ENCODE data around the gene CAMK2D.

Gene CAMK2D

DNA sequence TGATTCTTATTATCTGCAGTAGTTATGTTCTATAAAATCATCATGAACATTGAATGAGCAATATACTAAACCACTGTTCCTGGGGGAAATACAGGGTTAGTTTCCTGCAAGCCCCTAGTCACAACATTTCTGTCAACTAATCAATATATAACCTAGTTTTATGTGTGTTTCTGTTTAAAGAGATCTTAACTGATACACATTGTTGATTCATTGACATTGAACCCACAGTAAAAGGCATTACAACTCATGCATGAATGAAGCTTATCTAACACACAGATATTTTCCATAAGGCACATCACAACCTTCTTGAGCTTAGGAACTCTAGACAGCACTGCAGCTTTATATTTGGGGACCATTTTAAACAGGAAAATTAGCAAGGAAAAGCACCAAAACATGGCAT is 134.2 kb downstream of the CAMK2D start:
- no peak overlapping the region for H3K4me3 ChIP-seq (ENCODE audit: low read depth, low read length)
- TF ChIP-seq, protein P1, sequence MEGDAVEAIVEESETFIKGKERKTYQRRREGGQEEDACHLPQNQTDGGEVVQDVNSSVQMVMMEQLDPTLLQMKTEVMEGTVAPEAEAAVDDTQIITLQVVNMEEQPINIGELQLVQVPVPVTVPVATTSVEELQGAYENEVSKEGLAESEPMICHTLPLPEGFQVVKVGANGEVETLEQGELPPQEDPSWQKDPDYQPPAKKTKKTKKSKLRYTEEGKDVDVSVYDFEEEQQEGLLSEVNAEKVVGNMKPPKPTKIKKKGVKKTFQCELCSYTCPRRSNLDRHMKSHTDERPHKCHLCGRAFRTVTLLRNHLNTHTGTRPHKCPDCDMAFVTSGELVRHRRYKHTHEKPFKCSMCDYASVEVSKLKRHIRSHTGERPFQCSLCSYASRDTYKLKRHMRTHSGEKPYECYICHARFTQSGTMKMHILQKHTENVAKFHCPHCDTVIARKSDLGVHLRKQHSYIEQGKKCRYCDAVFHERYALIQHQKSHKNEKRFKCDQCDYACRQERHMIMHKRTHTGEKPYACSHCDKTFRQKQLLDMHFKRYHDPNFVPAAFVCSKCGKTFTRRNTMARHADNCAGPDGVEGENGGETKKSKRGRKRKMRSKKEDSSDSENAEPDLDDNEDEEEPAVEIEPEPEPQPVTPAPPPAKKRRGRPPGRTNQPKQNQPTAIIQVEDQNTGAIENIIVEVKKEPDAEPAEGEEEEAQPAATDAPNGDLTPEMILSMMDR (conservative IDR thresholded peaks at IDR 0.05; ENCODE audit: low read depth, low read length) = no peak
- DNase-seq (ENCODE audit: low read depth) = no peak

DNA sequence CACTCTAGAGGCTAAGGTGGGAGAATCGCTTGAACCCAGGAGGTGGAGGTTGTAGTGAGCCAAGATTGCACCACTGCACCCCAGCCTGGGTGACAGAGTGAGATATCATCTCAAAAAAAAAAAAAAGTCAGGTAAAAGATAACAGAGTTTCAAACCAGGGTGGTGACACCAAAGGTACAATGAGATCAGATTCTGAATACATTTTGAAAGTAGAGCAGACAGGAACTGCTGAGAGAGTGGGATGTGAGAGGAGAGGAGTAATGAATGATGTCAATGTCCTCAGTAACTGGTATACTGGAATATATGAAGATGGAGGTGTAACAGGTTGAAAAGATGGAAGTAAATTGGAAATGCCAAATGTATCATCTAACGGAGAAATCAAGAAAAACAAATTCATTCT is 135.6 kb downstream of the CAMK2D start:
- TF ChIP-seq, protein P1 (conservative IDR thresholded peaks at IDR 0.05; ENCODE audit: low read depth, low read length) = no peak
- no peak overlapping the region for H3K4me3 ChIP-seq (ENCODE audit: low read depth, low read length)
- DNase-seq (ENCODE audit: low read depth) = no peak

DNA sequence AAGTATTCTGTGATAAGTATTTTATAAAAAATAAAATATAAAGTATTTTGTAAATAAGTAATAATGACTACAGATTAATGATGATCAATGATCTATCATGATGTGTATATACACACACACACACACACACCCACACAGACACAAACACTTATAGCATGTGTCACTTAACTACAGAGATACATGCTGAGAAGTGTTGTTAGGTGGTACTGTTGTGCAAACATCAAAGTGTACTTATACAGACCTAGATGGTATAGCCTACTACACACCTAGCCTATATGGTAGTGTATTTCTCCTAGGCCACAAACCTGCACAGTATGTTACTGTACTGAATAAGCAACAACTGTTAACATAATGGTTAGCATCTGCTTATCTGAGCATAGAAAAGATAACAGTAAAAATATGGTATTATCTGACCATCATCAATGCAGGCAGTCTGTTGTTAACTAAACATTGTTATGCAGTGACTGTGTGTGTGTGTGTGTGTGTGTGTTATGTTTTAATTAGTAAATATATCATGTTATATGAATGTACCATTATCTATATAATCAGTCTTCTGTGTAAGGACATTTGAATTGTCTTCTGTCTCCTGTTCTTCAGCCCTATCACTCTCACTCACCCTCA is 138.2 kb downstream of the CAMK2D start:
- no peak for DNase-seq (ENCODE audit: low read depth)
- H3K4me3 ChIP-seq (ENCODE audit: low read depth, low read length) = no peak overlapping the region
- TF ChIP-seq, protein P1 (conservative IDR thresholded peaks at IDR 0.05; ENCODE audit: low read depth, low read length) = no peak

DNA sequence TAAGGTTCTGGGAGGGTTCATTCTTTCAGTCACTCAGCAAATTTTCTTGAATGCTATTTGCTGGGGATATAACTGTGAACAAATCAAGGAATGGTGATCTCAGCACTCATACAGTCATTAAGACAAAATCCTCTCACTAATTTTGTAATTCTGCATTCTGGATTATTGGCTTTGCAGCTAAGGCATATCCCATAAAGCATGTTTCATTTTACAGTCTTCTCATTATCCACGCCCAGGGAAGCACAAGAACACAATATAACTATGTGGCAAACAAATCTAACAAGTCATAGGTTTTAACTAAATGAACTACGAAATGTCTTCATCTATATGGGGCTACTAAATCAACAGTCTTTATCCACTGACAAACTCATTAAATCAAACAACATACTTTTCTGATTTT is 139.9 kb downstream of the CAMK2D start:
- DNase-seq (ENCODE audit: low read depth) = no peak
- no peak overlapping the region for H3K4me3 ChIP-seq (ENCODE audit: low read depth, low read length)

DNA sequence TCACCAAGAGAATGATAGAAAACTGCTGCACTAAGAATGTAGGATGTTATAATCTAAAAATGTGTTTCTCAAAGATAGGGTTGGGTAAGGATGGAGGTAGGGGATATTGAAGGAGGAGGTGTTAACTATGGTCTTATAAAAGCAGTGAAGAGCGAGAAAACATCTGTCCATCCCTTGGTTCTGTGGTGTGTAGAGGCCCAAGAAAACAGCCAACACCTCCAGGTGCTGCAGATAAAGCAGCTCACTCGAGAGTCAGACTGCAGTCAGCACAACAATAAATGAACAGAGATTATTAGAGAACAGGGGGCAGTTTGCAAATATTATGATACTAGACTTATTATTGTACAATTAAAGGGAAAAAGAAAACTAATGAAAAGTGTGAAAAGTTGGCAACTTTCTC is 141.5 kb downstream of the CAMK2D start:
- TF ChIP-seq, protein P1 (conservative IDR thresholded peaks at IDR 0.05; ENCODE audit: low read depth, low read length) = no peak
- DNase-seq (ENCODE audit: low read depth) = no peak
- H3K4me3 ChIP-seq (ENCODE audit: low read depth, low read length) = no peak overlapping the region

More for the DNA sequence above, 139.9 kb downstream of the CAMK2D start:
- TF ChIP-seq, protein P1 (conservative IDR thresholded peaks at IDR 0.05; ENCODE audit: low read depth, low read length) = no peak

DNA sequence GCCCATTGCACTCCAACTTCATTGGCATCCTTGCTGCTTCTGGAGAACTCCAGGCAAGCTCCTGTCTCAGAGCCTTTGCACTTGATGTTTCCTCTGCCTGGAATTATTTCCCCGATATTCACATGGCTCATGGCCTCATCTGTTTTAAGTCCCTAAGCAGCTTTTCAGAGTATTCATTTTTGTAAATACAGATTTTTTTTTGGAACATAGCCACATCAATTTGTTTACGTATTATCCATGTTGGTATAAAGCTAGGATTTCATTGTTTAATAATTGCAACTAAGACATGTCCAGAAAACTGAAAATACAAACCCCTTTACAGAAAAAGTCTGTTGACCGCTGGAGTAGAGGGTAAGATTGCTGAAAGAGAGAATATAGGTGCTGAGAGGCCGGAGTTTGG is 142.0 kb downstream of the CAMK2D start:
- DNase-seq (ENCODE audit: low read depth) = no peak
- TF ChIP-seq, protein P1 (conservative IDR thresholded peaks at IDR 0.05; ENCODE audit: low read depth, low read length) = no peak
- no peak overlapping the region for H3K4me3 ChIP-seq (ENCODE audit: low read depth, low read length)

DNA sequence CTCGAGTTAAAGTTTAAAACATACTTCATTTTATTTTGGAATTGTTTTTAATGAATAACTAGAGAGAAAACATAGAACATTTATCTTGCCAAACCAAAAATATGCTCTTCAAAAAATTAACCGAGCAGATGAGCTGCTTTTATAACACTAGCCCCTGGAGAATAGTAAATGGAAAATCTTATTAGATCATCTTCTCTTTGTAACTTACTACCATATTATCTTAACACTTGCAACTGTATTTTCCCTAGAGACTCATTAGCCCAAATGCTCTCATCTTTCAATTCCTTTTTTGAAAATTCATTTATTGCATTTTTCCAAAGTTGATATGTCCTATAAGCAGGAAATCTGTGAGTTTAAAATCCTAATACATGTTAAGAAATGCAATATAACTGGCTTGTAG is 143.3 kb downstream of the CAMK2D start:
- DNase-seq (ENCODE audit: low read depth) = peak; percentile 36
- TF ChIP-seq, protein P1 (conservative IDR thresholded peaks at IDR 0.05; ENCODE audit: low read depth, low read length) = no peak
- H3K4me3 ChIP-seq (ENCODE audit: low read depth, low read length) = no peak overlapping the region
